Tibial nerve (tissue), 4 donors: ENCODE measurements around the gene ENPP1.

Experiments used
- EP300 ChIP-seq, 2 donors: sonication (generic); formaldehyde crosslinking; IDR thresholded peaks; one replicate each; pipeline ENCODE4 v1.6.1; 2017; ENCODE audit warnings: antibody characterized with exemption in 2 of 2, mild to moderate bottlenecking in 1 of 2
- POLR2A ChIP-seq, 2 donors: fragments of 450-650 bp; IDR thresholded peaks; one replicate each; pipeline ENCODE4 v1.6.1; 2017; ENCODE audit warnings: antibody characterized with exemption in 2 of 2, mild to moderate bottlenecking in 2 of 2, moderate library complexity in 2 of 2
- TF ChIP-seq, protein P1 (sequence below), 5 experiments: fragments of 200-600 bp in 3 of 5; fragments of 450-650 bp in 2 of 5; sonication (generic) in 3 of 5; IDR thresholded peaks; one replicate each; pipeline ENCODE4 v1.5.1; 2016 to 2019; ENCODE audit warnings: antibody characterized with exemption in 5 of 5, mild to moderate bottlenecking in 3 of 5, moderate library complexity in 2 of 5

DNA sequence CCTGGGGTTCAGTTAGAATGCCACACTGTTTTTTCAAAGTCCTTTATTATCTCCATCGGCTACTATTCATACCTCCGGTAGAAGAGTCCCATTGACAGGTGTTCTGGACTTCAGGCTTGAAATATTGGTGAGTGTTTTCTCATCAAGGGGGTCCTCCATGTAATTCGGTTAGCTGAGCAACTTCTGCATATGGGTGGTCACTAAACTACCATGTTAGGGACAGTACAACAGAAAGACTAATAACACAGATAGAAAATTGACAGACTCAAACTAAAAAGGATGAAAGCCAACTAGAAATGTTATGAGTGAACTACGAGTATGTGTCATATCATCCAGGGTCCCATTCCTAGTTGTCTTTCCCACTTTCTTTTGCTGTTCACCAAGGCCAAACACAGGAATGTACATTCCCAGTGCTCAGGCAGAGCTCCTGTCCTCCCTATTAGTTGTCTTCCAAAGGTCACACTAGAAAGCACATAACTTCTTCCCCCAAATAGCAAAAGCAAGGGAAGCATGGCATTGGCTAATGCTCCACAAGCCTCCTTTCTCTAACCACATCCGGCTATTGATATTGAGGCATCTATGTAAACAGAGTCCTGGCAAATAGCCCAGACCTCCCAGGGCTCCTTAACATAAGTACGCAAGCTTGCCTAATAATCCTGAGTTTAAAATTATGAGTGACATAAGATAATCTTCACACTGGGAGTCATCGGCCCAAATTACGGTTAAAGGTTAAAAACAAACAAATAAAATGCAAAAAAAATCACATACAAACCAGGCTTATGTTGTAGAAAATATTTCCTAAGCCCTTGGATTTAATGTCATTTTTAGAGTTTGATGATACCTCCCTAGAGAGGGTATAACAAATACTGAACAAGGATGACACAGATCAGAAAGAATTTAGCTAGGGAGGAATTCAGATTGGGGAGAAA lies 130.1 kb downstream of the ENPP1 start:
- TF ChIP-seq POLR2A (IDR thresholded peaks at IDR 0.05) (no peak), EP300 (IDR thresholded peaks at IDR 0.05) (peak in 1 of 2 donors; percentile 53)
- TF ChIP-seq, protein P1, sequence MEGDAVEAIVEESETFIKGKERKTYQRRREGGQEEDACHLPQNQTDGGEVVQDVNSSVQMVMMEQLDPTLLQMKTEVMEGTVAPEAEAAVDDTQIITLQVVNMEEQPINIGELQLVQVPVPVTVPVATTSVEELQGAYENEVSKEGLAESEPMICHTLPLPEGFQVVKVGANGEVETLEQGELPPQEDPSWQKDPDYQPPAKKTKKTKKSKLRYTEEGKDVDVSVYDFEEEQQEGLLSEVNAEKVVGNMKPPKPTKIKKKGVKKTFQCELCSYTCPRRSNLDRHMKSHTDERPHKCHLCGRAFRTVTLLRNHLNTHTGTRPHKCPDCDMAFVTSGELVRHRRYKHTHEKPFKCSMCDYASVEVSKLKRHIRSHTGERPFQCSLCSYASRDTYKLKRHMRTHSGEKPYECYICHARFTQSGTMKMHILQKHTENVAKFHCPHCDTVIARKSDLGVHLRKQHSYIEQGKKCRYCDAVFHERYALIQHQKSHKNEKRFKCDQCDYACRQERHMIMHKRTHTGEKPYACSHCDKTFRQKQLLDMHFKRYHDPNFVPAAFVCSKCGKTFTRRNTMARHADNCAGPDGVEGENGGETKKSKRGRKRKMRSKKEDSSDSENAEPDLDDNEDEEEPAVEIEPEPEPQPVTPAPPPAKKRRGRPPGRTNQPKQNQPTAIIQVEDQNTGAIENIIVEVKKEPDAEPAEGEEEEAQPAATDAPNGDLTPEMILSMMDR (IDR thresholded peaks at IDR 0.05), result no peak
